ENCODE data around the gene SNTA1.
"Not testable (repeated sequence)": the region's sequence is repeated elsewhere in the genome, so short reads cannot be mapped to it uniquely, and the experiment has no call there.

Gene SNTA1

GRCh38 chr20:33465481-33466302 lies 22.1 kb upstream of the SNTA1 start:
- no peak for DNase-seq (ENCODE audit: low read depth in 1 of 2, low spot score in 1 of 2)

GRCh38 chr20:33464759-33465158 lies 21.2 kb upstream of the SNTA1 start:
- DNase-seq (ENCODE audit: low read depth in 1 of 2, low spot score in 1 of 2) = not testable (repeated sequence)

GRCh38 chr20:33463332-33464101 lies 20.0 kb upstream of the SNTA1 start:
- DNase-seq (ENCODE audit: low read depth in 1 of 2, low spot score in 1 of 2) = no peak

GRCh38 chr20:33460711-33461110 lies 17.1 kb upstream of the SNTA1 start:
- DNase-seq (ENCODE audit: low read depth in 1 of 2, low spot score in 1 of 2) = no peak

GRCh38 chr20:33459599-33459998 lies 16.0 kb upstream of the SNTA1 start:
- no peak for DNase-seq (ENCODE audit: low read depth in 1 of 2, low spot score in 1 of 2)

- DNase-seq (ENCODE audit: low read depth in 1 of 2, low spot score in 1 of 2) = peak; percentile 69 to 72
Observed at GRCh38 chr20:33456916-33457642, 13.5 kb upstream of the SNTA1 start.

- DNase-seq (ENCODE audit: low read depth in 1 of 2, low spot score in 1 of 2) = no peak
Observed at GRCh38 chr20:33450867-33451266, 7.3 kb upstream of the SNTA1 start.

GRCh38 chr20:33445881-33446625 lies 2.5 kb upstream of the SNTA1 start:
- no peak for DNase-seq (ENCODE audit: low read depth in 1 of 2, low spot score in 1 of 2)

- DNase-seq (ENCODE audit: low read depth in 1 of 2, low spot score in 1 of 2) = no peak
Observed at GRCh38 chr20:33444797-33445560, 1.4 kb upstream of the SNTA1 start.

GRCh38 chr20:33443006-33443511 lies 504 bp downstream of the SNTA1 start:
- DNase-seq (ENCODE audit: low read depth in 1 of 2, low spot score in 1 of 2) = peak in 1 of 2 donors; percentile 4

- no peak for DNase-seq (ENCODE audit: low read depth in 1 of 2, low spot score in 1 of 2)
Observed at GRCh38 chr20:33442136-33443005, 1.2 kb downstream of the SNTA1 start.

GRCh38 chr20:33441142-33441955 lies 2.2 kb downstream of the SNTA1 start:
- no peak for DNase-seq (ENCODE audit: low read depth in 1 of 2, low spot score in 1 of 2)

GRCh38 chr20:33440562-33440961 lies 3.0 kb downstream of the SNTA1 start:
- DNase-seq (ENCODE audit: low read depth in 1 of 2, low spot score in 1 of 2) = not testable (repeated sequence)

GRCh38 chr20:33438481-33438880 lies 5.1 kb downstream of the SNTA1 start:
- no peak for DNase-seq (ENCODE audit: low read depth in 1 of 2, low spot score in 1 of 2)

- no peak for DNase-seq (ENCODE audit: low read depth in 1 of 2, low spot score in 1 of 2)
Observed at GRCh38 chr20:33437141-33437911, 6.2 kb downstream of the SNTA1 start.

GRCh38 chr20:33434434-33434833 lies 9.1 kb downstream of the SNTA1 start:
- DNase-seq (ENCODE audit: low read depth in 1 of 2, low spot score in 1 of 2) = no peak

GRCh38 chr20:33433465-33434234 lies 9.9 kb downstream of the SNTA1 start:
- DNase-seq (ENCODE audit: low read depth in 1 of 2, low spot score in 1 of 2) = no peak

All from activated CD4-positive, alpha-beta T cell treated with anti-CD3 and anti-CD28 coated beads, Interleukin-2, amount 50 U/mL, for 24 hours (primary cell).